HepG2 (cell line): ENCODE results near the gene C1orf185. TPM values are rescaled to one million over a fixed set of nuclear protein-coding genes. Genes with fewer than 3 reads are reported as not detected.

ENCODE experiments used
- ARNTL ChIP-seq: sonication (generic); formaldehyde crosslinking; IDR thresholded peaks from 2 replicates; pipeline ENCODE4 v1.4.0; 2020; ENCODE audit warnings: mild to moderate bottlenecking, missing genetic modification reagents
- CREB3 ChIP-seq: sonication (generic); formaldehyde crosslinking; IDR thresholded peaks from 2 replicates; pipeline ENCODE4 v1.5.0; 2020; ENCODE audit warnings: missing genetic modification reagents
- FOXP1 ChIP-seq, 2 experiments: fragments of 450-650 bp in 1 of 2; IDR thresholded peaks; 2 replicates each; pipeline ENCODE4 v1.6.1; 2017 to 2018; ENCODE audit warnings: antibody characterized with exemption in 1 of 2
- HMGXB4 ChIP-seq, 2 experiments: sonication (generic) in 1 of 2; formaldehyde crosslinking in 1 of 2; IDR thresholded peaks; 2 replicates each; pipeline versions ENCODE4 v1.4.0 to v1.6.1; 2018 to 2020; ENCODE audit warnings: missing genetic modification reagents in 2 of 2, borderline replicate concordance in 1 of 2, low read depth in 1 of 2, mild to moderate bottlenecking in 1 of 2, missing biosample characterization in 1 of 2
- HNRNPH1 ChIP-seq: fragments of 200-400 bp; formaldehyde crosslinking; optimal IDR thresholded peaks from 2 replicates; pipeline ENCODE3; 2017; ENCODE audit warnings: mild to moderate bottlenecking, low read depth, low read length
- POGK ChIP-seq: sonication (generic); formaldehyde crosslinking; conservative IDR thresholded peaks from 2 replicates; pipeline ENCODE4 v1.8.0; 2022; ENCODE audit warnings: mild to moderate bottlenecking, moderate library complexity, missing genetic modification reagents
- RAD21 ChIP-seq: fragments of 450-650 bp; formaldehyde crosslinking; IDR thresholded peaks from 2 replicates; pipeline ENCODE4 v1.5.0; 2020; ENCODE audit warnings: mild to moderate bottlenecking
- SALL1 ChIP-seq: sonication (generic); formaldehyde crosslinking; IDR thresholded peaks from 2 replicates; pipeline ENCODE4 v1.8.0; 2022; ENCODE audit warnings: mild to moderate bottlenecking, missing genetic modification reagents
- SIN3B ChIP-seq: fragments of 150-350 bp; IDR thresholded peaks from 2 replicates; pipeline ENCODE4 v1.6.1; 2014; ENCODE audit warnings: low read length
- SMYD3 ChIP-seq: sonication (generic); formaldehyde crosslinking; IDR thresholded peaks from 2 replicates; pipeline ENCODE4 v1.8.1; 2023; ENCODE audit warnings: mild to moderate bottlenecking, missing genetic modification reagents
- SP2 ChIP-seq: sonication (generic); formaldehyde crosslinking; IDR thresholded peaks from 2 replicates; pipeline ENCODE4 v1.5.1; 2020; ENCODE audit warnings: mild to moderate bottlenecking, missing genetic modification reagents
- ZBTB25 ChIP-seq: IDR thresholded peaks from 2 replicates; pipeline ENCODE4 v1.6.1; 2018; ENCODE audit warnings: missing genetic modification reagents
- ZC3H4 ChIP-seq: sonication (generic); formaldehyde crosslinking; IDR thresholded peaks from 2 replicates; pipeline ENCODE4 v1.4.0; 2020; ENCODE audit warnings: missing genetic modification reagents, borderline replicate concordance
- ZNF136 ChIP-seq: sonication (generic); formaldehyde crosslinking; IDR thresholded peaks from 2 replicates; pipeline ENCODE4 v1.8.1; 2022; ENCODE audit warnings: low read depth, mild to moderate bottlenecking, moderate library complexity, missing genetic modification reagents
- ZNF331 ChIP-seq: sonication (generic); formaldehyde crosslinking; IDR thresholded peaks from 2 replicates; pipeline ENCODE4 v1.4.0; 2020; ENCODE audit warnings: missing genetic modification reagents
- ZNF501 ChIP-seq: sonication (generic); formaldehyde crosslinking; IDR thresholded peaks from 2 replicates; pipeline ENCODE4 v1.5.1; 2020; ENCODE audit warnings: mild to moderate bottlenecking, moderate library complexity, missing genetic modification reagents
- ZNF556 ChIP-seq: sonication (generic); formaldehyde crosslinking; IDR thresholded peaks from 2 replicates; pipeline ENCODE4 v1.4.0; 2020; ENCODE audit warnings: mild to moderate bottlenecking, missing genetic modification reagents, borderline replicate concordance
- polyA plus RNA-seq, 8 experiments: library from polyadenylated mRNA; depleted of rRNA in 3 of 8; stranded (reverse) in 7 of 8; unstranded in 1 of 8; fragments of >200 nt; fragmentation: Illumina TruSeq in 4 of 8; extraction: Trizol in 4 of 8; gene quantifications; 2 replicates each; pipeline versions ENCODE4 v1.2.1 to v1.2.3, GENCODE V29; 2011 to 2016; ENCODE audit warnings: low read depth in 4 of 8, missing spikeins in 1 of 8, mixed read lengths in 1 of 8; ENCODE audit not compliant: insufficient read depth in 1 of 8
- total RNA-seq, 5 experiments: library from RNA; depleted of rRNA; stranded (reverse); fragments of >200 nt; fragmentation: Illumina TruSeq; extraction: Trizol; gene quantifications; 2 replicates each; pipeline ENCODE4 v1.2.3, GENCODE V29; 2016; ENCODE audit warnings: low read depth in 1 of 5
- TF ChIP-seq, protein P1 (sequence below): sonication (generic); formaldehyde crosslinking; IDR thresholded peaks from 2 replicates; pipeline ENCODE4 v1.8.0; 2022; ENCODE audit warnings: mild to moderate bottlenecking, missing genetic modification reagents; ENCODE audit not compliant: insufficient replicate concordance
- TF ChIP-seq, protein P2 (sequence below): sonication (generic); formaldehyde crosslinking; IDR thresholded peaks from 2 replicates; pipeline ENCODE4 v1.5.0; 2020; ENCODE audit warnings: mild to moderate bottlenecking, missing genetic modification reagents, moderate library complexity
- TF ChIP-seq, protein P3 (sequence below): sonication (generic); formaldehyde crosslinking; IDR thresholded peaks from 2 replicates; pipeline ENCODE4 v1.5.0; 2020; ENCODE audit warnings: missing genetic modification reagents

Gene C1orf185
- total and polyA plus RNA-seq, 2 of the 13 experiments (the other 11 are each of a cell fraction or from before 2014, with no cell fraction given) = not detected

DNA sequence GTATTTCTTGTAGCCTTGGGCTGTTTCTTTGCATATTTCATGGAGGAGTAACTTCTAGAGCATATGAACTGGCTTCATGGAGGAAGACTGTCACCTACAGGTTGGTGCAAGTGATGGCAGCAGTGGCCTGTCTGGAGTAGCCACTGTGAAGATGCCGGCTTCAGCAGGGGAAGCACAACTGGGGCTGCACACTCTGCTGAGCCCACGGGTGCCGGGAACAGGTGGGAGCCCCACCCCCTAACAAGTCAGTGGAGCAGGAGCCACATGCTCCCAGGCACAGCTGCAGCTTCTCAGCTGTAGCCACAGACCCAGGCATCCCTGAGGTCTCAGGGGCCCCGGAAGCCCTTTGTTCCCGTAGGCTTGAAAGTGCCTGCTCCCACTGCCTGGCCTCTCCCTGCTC lies 43.2 kb upstream of the C1orf185 start (continued):
- no peak for TF ChIP-seq POGK (CRISPR knock-in tag)
- TF ChIP-seq ZNF501 = no peak
- TF ChIP-seq SIN3B = no peak
- no peak for TF ChIP-seq ZC3H4 (CRISPR knock-in tag)
- TF ChIP-seq ZNF331 (CRISPR knock-in tag) = 0 out of 2 replicates have a peak, but pooled peaks have one; percentile 19
- TF ChIP-seq ZBTB25 (CRISPR knock-in tag) = no peak
- no peak for TF ChIP-seq SP2
- peak; percentile 43; the same call in 1 of the 2 replicates for TF ChIP-seq SALL1
- TF ChIP-seq FOXP1 (IDR thresholded peaks at IDR 0.05) = no peak
- TF ChIP-seq FOXP1 (CRISPR knock-in tag; IDR thresholded peaks at IDR 0.05) = no peak
- TF ChIP-seq RAD21 (CRISPR knock-in tag) = peak; percentile 93
- TF ChIP-seq, protein P1, sequence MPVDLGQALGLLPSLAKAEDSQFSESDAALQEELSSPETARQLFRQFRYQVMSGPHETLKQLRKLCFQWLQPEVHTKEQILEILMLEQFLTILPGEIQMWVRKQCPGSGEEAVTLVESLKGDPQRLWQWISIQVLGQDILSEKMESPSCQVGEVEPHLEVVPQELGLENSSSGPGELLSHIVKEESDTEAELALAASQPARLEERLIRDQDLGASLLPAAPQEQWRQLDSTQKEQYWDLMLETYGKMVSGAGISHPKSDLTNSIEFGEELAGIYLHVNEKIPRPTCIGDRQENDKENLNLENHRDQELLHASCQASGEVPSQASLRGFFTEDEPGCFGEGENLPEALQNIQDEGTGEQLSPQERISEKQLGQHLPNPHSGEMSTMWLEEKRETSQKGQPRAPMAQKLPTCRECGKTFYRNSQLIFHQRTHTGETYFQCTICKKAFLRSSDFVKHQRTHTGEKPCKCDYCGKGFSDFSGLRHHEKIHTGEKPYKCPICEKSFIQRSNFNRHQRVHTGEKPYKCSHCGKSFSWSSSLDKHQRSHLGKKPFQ (CRISPR knock-in tag) = no peak
- TF ChIP-seq ARNTL (CRISPR knock-in tag) = no peak
- TF ChIP-seq ZNF556 = 0 out of 2 replicates have a peak, but pooled peaks have one; percentile 37
- TF ChIP-seq, protein P2, sequence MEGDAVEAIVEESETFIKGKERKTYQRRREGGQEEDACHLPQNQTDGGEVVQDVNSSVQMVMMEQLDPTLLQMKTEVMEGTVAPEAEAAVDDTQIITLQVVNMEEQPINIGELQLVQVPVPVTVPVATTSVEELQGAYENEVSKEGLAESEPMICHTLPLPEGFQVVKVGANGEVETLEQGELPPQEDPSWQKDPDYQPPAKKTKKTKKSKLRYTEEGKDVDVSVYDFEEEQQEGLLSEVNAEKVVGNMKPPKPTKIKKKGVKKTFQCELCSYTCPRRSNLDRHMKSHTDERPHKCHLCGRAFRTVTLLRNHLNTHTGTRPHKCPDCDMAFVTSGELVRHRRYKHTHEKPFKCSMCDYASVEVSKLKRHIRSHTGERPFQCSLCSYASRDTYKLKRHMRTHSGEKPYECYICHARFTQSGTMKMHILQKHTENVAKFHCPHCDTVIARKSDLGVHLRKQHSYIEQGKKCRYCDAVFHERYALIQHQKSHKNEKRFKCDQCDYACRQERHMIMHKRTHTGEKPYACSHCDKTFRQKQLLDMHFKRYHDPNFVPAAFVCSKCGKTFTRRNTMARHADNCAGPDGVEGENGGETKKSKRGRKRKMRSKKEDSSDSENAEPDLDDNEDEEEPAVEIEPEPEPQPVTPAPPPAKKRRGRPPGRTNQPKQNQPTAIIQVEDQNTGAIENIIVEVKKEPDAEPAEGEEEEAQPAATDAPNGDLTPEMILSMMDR (CRISPR knock-in tag) = peak; percentile 96
- peak; percentile 31 to 63; a peak in 2 of 4 replicates for TF ChIP-seq HMGXB4 (CRISPR knock-in tag; IDR thresholded peaks at IDR 0.05; ENCODE audit: borderline replicate concordance in 1 of 2, low read depth in 1 of 2)
- TF ChIP-seq, protein P3, sequence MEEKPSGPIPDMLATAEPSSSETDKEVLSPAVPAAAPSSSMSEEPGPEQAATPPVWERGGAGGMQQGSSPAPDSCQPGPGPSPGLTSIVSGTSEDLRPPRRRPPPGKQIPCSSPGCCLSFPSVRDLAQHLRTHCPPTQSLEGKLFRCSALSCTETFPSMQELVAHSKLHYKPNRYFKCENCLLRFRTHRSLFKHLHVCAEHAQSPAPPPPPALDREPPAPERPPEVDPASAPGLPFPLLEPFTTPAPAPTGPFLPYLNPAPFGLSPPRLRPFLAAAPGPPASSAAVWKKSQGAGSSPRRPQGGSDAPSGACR = no peak
- TF ChIP-seq ZNF136 (CRISPR knock-in tag) = no peak
- no peak for TF ChIP-seq SMYD3
- TF ChIP-seq HNRNPH1 = no peak
- no peak for TF ChIP-seq CREB3 (CRISPR knock-in tag)
